DOHH2 (cell line): Measurements from ENCODE around the gene ARHGAP22.

Experiments used
- H3F3A ChIP-seq: fragments of 200-600 bp; sonication (generic), shearing (Covaris generic); 2 replicates; pipeline ENCODE4 v1.6.0; 2016; ENCODE audit warnings: antibody characterized with exemption, mild to moderate bottlenecking; ENCODE audit not compliant: control insufficient read depth, insufficient read depth
- H3K27ac ChIP-seq: fragments of 200-600 bp; sonication (generic); 2 replicates; pipeline ENCODE4 v1.5.1; 2014; ENCODE audit warnings: low read depth, mild to moderate bottlenecking, low read length, moderate library complexity
- H3K27me3 ChIP-seq: fragments of 200-600 bp; sonication (generic); 2 replicates; pipeline ENCODE4 v1.6.1; 2014; ENCODE audit warnings: mild to moderate bottlenecking, low read length, mixed read lengths; ENCODE audit not compliant: control insufficient read depth
- H3K36me3 ChIP-seq: fragments of 200-600 bp; sonication (generic); 2 replicates; pipeline ENCODE4 v1.6.1; 2014; ENCODE audit warnings: mild to moderate bottlenecking, low read length, moderate library complexity, mixed read lengths; ENCODE audit not compliant: control insufficient read depth
- H3K4me1 ChIP-seq: fragments of 200-600 bp; sonication (generic); 2 replicates; pipeline ENCODE4 v1.6.1; 2014; ENCODE audit warnings: mild to moderate bottlenecking, low read length, mixed read lengths; ENCODE audit not compliant: control insufficient read depth
- H3K4me2 ChIP-seq: fragments of 200-600 bp; sonication (generic); 2 replicates; pipeline ENCODE4 v1.6.0; 2014; ENCODE audit warnings: mild to moderate bottlenecking, low read length, moderate library complexity
- H3K4me3 ChIP-seq: fragments of 200-600 bp; sonication (generic); 2 replicates; pipeline ENCODE4 v1.5.1; 2014; ENCODE audit warnings: mild to moderate bottlenecking, low read length, mixed read lengths
- H3K79me2 ChIP-seq: fragments of 200-600 bp; sonication (generic); 2 replicates; pipeline ENCODE4 v1.6.1; 2014; ENCODE audit warnings: mild to moderate bottlenecking, low read length, mixed read lengths; ENCODE audit not compliant: control insufficient read depth
- H3K9me2 ChIP-seq: fragments of 200-600 bp; sonication (generic); replicated peaks from 2 replicates; pipeline ENCODE4 v1.6.1; 2014; ENCODE audit warnings: mild to moderate bottlenecking, low read length, mixed read lengths; ENCODE audit not compliant: control insufficient read depth
- H3K9me3 ChIP-seq: fragments of 200-600 bp; sonication (generic); 2 replicates; pipeline ENCODE4 v1.6.1; 2014; ENCODE audit warnings: antibody characterized with exemption, low read length, mixed read lengths; ENCODE audit not compliant: control insufficient read depth, insufficient read depth
- H4K20me1 ChIP-seq: fragments of 200-600 bp; sonication (generic); 2 replicates; pipeline ENCODE4 v1.6.0; 2014; ENCODE audit warnings: low read depth, mild to moderate bottlenecking, antibody characterized with exemption, low read length, moderate library complexity; ENCODE audit not compliant: control insufficient read depth, insufficient read depth
- EZH2phosphoT487 ChIP-seq: fragments of 200-600 bp; sonication (generic); IDR thresholded peaks from 2 replicates; pipeline ENCODE4 v1.6.1; 2017; ENCODE audit warnings: borderline replicate concordance, mild to moderate bottlenecking, antibody characterized with exemption, low read length, moderate library complexity, mixed read lengths
- TF ChIP-seq, protein P1 (sequence below): fragments of 200-600 bp; sonication (generic); IDR thresholded peaks from one replicate; pipeline ENCODE4 v1.5.1; 2014; ENCODE audit warnings: antibody characterized with exemption, mild to moderate bottlenecking, low read depth, low read length; ENCODE audit not compliant: poor library complexity, severe bottlenecking

Gene ARHGAP22

DNA sequence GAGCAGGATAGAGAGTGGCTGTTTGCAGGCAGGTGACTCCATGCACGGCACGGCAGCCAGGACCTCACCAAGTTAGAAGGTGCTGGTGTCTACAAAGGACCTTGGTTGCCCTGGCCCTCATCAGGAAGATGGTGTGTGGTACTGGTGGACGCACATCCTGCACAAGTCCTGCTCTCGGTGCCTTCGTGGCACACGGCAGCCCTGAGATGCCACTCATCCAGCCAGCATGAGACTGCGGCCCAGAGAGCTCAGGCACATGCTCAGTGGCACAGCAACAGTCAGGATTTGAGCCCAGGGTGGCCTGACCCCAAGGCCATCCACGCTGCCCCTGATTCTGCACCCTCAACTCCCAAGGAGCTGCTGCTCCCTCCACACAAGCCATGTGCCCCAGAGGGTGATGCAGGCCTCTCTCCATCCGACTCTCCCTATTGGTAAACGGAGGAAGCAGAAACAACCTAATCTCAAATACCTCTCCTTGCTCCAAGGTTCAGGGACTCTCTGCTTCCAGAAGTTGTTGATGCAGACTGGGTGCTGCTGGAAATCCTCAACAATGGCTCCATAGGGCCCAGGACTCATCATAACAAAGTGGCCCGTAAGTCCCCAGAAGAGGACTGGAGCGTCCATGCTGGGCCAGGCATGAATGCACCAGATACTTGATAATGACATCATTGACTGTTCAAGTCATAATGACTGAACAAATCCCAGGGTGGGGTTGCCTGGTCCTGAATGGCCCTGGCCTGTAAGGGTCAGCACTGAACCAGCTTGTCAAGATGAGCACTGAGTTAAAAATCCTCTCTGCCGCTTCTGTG, 93.6 kb downstream of the ARHGAP22 start:
- Histone ChIP-seq H3F3A (no peaks in the 10 kb centered on the region), H3K4me2 (no peak overlapping the region), H3K4me1 (peaks cover 3% of the 10 kb centered on the region; the same call in 1 of the 2 replicates)

DNA sequence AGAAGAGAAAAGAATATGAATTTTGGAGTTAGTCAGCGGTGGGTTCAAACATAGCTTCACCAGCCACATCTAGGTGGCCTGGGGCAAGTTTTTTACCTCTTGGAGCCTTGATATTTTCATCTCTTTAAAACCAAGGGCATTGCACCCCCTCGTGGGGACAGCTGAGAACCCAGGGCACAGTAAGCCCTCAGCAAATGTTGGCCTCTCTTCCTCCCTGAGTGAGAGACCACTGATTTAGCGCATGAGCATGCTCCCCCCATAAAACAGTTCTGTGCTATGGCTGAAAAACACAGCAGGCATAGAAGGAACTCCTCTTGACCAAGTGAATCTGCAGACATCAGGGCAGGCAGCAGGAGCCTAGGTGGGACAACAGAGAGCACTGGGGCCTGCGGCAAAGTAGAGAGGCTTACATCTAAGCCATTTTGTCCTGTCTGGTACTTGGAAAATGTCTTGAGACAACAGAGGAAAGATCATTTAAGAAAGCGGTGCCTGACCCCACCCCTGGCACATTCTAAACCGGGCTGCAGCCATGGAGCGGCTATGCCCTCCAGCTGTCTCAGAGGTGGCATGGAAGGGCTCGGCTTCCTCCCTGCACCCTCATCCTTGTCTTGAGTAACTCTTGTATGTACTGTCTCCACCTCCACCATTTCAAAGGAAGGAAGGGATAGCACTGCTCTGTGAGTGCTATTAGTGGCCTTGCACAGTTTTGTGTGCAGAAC, 94.7 kb downstream of the ARHGAP22 start:
- H3K36me3 ChIP-seq, result no peaks in the 10 kb centered on the region
- no peak overlapping the region for H3K27ac ChIP-seq
- H3K9me3 ChIP-seq, result no peaks in the 10 kb centered on the region; the same call in none of the 2 replicates
- H3K4me3 ChIP-seq, result no peak overlapping the region
- peaks cover 3% of the 10 kb centered on the region; the same call in 1 of the 2 replicates for H3K4me1 ChIP-seq
- TF ChIP-seq EZH2phosphoT487, result no peak
- TF ChIP-seq, protein P1, sequence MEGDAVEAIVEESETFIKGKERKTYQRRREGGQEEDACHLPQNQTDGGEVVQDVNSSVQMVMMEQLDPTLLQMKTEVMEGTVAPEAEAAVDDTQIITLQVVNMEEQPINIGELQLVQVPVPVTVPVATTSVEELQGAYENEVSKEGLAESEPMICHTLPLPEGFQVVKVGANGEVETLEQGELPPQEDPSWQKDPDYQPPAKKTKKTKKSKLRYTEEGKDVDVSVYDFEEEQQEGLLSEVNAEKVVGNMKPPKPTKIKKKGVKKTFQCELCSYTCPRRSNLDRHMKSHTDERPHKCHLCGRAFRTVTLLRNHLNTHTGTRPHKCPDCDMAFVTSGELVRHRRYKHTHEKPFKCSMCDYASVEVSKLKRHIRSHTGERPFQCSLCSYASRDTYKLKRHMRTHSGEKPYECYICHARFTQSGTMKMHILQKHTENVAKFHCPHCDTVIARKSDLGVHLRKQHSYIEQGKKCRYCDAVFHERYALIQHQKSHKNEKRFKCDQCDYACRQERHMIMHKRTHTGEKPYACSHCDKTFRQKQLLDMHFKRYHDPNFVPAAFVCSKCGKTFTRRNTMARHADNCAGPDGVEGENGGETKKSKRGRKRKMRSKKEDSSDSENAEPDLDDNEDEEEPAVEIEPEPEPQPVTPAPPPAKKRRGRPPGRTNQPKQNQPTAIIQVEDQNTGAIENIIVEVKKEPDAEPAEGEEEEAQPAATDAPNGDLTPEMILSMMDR, result peak; percentile 45
- H4K20me1 ChIP-seq, result no peaks in the 10 kb centered on the region
- H3K9me2 ChIP-seq, result no peaks in the 10 kb centered on the region
- H3K79me2 ChIP-seq, result no peaks in the 10 kb centered on the region
- peaks cover 8% of the 10 kb centered on the region; the same call in 1 of the 2 replicates for H3K27me3 ChIP-seq
- H3K4me2 ChIP-seq, result no peak overlapping the region
- H3F3A ChIP-seq, result no peaks in the 10 kb centered on the region

More for the DNA sequence above, 93.6 kb downstream of the ARHGAP22 start:
- no peaks in the 10 kb centered on the region for H3K9me2 ChIP-seq
- no peak overlapping the region for H3K27ac ChIP-seq
- no peaks in the 10 kb centered on the region for H3K79me2 ChIP-seq
- peaks cover 8% of the 10 kb centered on the region; the same call in 1 of the 2 replicates for H3K27me3 ChIP-seq
- H3K9me3 ChIP-seq, result no peaks in the 10 kb centered on the region; the same call in none of the 2 replicates
- no peaks in the 10 kb centered on the region for H3K36me3 ChIP-seq
- no peaks in the 10 kb centered on the region for H4K20me1 ChIP-seq
- H3K4me3 ChIP-seq, result no peak overlapping the region
- TF ChIP-seq, protein P1, result no peak
- TF ChIP-seq EZH2phosphoT487, result no peak

DNA sequence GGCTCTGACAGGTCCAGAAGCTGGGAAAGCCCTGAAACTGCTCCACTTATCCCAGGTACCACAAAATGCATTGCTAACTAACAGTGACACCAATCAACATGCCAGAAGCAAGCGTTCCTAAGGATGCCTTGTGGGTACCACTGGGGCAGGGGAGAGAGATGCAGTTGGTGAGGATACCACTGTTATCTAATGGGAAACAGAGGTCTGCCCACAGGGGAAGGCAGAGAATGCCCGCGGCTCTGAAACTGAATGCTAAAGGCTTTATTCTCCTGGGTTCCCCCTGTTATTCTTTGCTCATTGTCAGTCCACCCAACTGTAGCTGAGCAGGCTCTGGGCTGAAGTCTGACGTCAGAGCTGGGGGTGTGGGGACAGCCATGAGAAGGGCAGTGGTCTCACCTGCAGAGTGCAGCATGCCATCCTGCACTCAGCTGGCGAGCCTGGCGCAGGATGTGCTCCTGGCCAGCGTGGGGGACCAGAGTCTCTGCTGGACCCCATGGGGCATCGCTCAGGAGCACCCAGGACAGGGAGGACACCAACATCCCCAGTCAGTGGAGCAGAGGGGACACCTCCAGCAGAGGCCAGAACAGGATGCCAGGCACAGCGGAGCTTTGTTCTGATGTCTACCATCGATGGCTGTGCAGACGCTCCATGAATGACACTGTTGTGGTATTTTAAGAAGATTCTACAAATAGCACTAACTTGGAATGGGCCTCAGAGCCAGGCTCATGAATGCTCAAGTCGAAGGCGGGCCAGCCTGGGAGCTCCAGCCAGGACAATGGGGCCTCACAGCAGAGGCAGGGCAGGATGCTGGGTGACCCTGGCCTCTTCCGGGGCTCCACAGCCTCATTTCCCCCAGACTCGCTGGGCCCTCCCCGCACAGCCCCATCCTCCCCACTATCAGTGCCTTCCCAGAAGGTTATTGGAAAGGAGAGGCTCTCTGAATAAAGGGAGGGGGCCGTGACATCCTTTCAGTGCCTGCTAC, 95.8 kb downstream of the ARHGAP22 start:
- Histone ChIP-seq H3K4me1 (peaks cover 3% of the 10 kb centered on the region; the same call in 1 of the 2 replicates), H3K9me2 (no peaks in the 10 kb centered on the region), H3K27ac (no peak overlapping the region), H3K4me3 (no peak overlapping the region), H3K27me3 (peaks cover 8% of the 10 kb centered on the region; the same call in 1 of the 2 replicates), H3K36me3 (no peaks in the 10 kb centered on the region), H3K79me2 (no peaks in the 10 kb centered on the region), H3K9me3 (no peaks in the 10 kb centered on the region), H4K20me1 (no peaks in the 10 kb centered on the region), H3F3A (no peaks in the 10 kb centered on the region), H3K4me2 (no peak overlapping the region)
- TF ChIP-seq, protein P1, result no peak
- no peak for TF ChIP-seq EZH2phosphoT487
